ENCODE measurements around the gene UAP1L1.

The UAP1L1 gene

GRCh38 chr9:137105814-137106661 is 28.7 kb downstream of the UAP1L1 start:
- H2BK12ac ChIP-seq (ENCODE audit: low read length): no peak overlapping the region
- peaks cover 61 to 83% of the 10 kb centered on the region in 2 donors for H3K36me3 ChIP-seq (replicated peaks in 1 of 2; ENCODE audit: control insufficient read depth in 2 of 2, insufficient read depth in 2 of 2, low read length in 2 of 2)

GRCh38 chr9:137106662-137107250 is 29.4 kb downstream of the UAP1L1 start:
- H3K4ac ChIP-seq (ENCODE audit: low read length): no peak overlapping the region
- H2BK5ac ChIP-seq (ENCODE audit: low read length): no peak overlapping the region
- peak overlapping the region; percentile 60 for H3K9ac ChIP-seq (ENCODE audit: low read depth, low read length, poor library complexity)
- no peak overlapping the region for H2AK5ac ChIP-seq (ENCODE audit: low read depth, low read length)
- H3K14ac ChIP-seq (ENCODE audit: low read length): no peak overlapping the region
- no peak for DNase-seq (ENCODE audit: low spot score)
- no CpG with 5 or more reads among the region's 27 CpGs for WGBS, 2 donors (ENCODE audit: extremely low coverage in 2 of 2, insufficient read length in 2 of 2, insufficient replicate concordance in 1 of 2)
- H3K36me3 ChIP-seq (replicated peaks in 1 of 2; ENCODE audit: control insufficient read depth in 2 of 2, insufficient read depth in 2 of 2, low read length in 2 of 2): peaks cover 53 to 75% of the 10 kb centered on the region in 2 donors
- no peak overlapping the region for H4K91ac ChIP-seq (ENCODE audit: low read depth, low read length, poor library complexity)
- H3K4me1 ChIP-seq (ENCODE audit: control insufficient read depth in 2 of 2, insufficient read depth in 1 of 2, low read depth in 1 of 2, low read length in 2 of 2): peaks cover 0 to under 1% of the 10 kb centered on the region in 2 donors
- no peak overlapping the region for H3K27ac ChIP-seq (replicated peaks; ENCODE audit: low read length)
- H4K8ac ChIP-seq (ENCODE audit: low read depth, low read length): no peak overlapping the region
- no peak overlapping the region for H2AFZ ChIP-seq (ENCODE audit: low read length)
- H3K4me2 ChIP-seq (ENCODE audit: insufficient read depth, low read length, poor library complexity, severe bottlenecking): no peak overlapping the region
- no peak overlapping the region for H3K4me3 ChIP-seq (ENCODE audit: low read length in 2 of 2)
- H2BK12ac ChIP-seq (ENCODE audit: low read length): peak overlapping the region; percentile 73
- H2BK15ac ChIP-seq (ENCODE audit: low read length): no peak overlapping the region
- H3K27me3 ChIP-seq (ENCODE audit: control insufficient read depth in 3 of 3, insufficient read depth in 3 of 3, low read depth in 1 of 3, low read length in 3 of 3): no peaks in the 10 kb centered on the region
- no peak overlapping the region for H3K23ac ChIP-seq (ENCODE audit: low read depth, low read length, poor library complexity)
- peaks cover 15 to 22% of the 10 kb centered on the region in 2 donors for H3K9me3 ChIP-seq (replicated peaks in 1 of 2; ENCODE audit: control insufficient read depth in 2 of 2, insufficient read depth in 1 of 2, low read depth in 1 of 2, low read length in 2 of 2)
- no peak overlapping the region for H2BK120ac ChIP-seq (ENCODE audit: low read depth, low read length)
- no peak overlapping the region for H3K18ac ChIP-seq (ENCODE audit: low read length)
- peaks cover 5% of the 10 kb centered on the region for H3K79me1 ChIP-seq (ENCODE audit: low read depth, low read length)

More at GRCh38 chr9:137105814-137106661, 28.7 kb downstream of the UAP1L1 start:
- H3K4me3 ChIP-seq (ENCODE audit: low read length in 2 of 2): peak overlapping the region in 1 of 2 donors; percentile 56
- no peak for DNase-seq (ENCODE audit: low spot score)
- H2BK5ac ChIP-seq (ENCODE audit: low read length): no peak overlapping the region
- no peak overlapping the region for H4K8ac ChIP-seq (ENCODE audit: low read depth, low read length)
- no peak overlapping the region for H2BK120ac ChIP-seq (ENCODE audit: low read depth, low read length)
- H2AK5ac ChIP-seq (ENCODE audit: low read depth, low read length): no peak overlapping the region
- H3K9ac ChIP-seq (ENCODE audit: low read depth, low read length, poor library complexity): peak overlapping the region; percentile 60
- H3K4me2 ChIP-seq (ENCODE audit: insufficient read depth, low read length, poor library complexity, severe bottlenecking): no peak overlapping the region
- H3K79me1 ChIP-seq (ENCODE audit: low read depth, low read length): peaks cover 5% of the 10 kb centered on the region
- WGBS, 2 donors (ENCODE audit: extremely low coverage in 2 of 2, insufficient read length in 2 of 2, insufficient replicate concordance in 1 of 2): no CpG with 5 or more reads among the region's 31 CpGs
- peaks cover 19 to 29% of the 10 kb centered on the region in 2 donors for H3K9me3 ChIP-seq (replicated peaks in 1 of 2; ENCODE audit: control insufficient read depth in 2 of 2, insufficient read depth in 1 of 2, low read depth in 1 of 2, low read length in 2 of 2)
- H3K27me3 ChIP-seq (ENCODE audit: control insufficient read depth in 3 of 3, insufficient read depth in 3 of 3, low read depth in 1 of 3, low read length in 3 of 3): no peaks in the 10 kb centered on the region
- H2AFZ ChIP-seq (ENCODE audit: low read length): no peak overlapping the region
- H4K91ac ChIP-seq (ENCODE audit: low read depth, low read length, poor library complexity): no peak overlapping the region
- H3K4ac ChIP-seq (ENCODE audit: low read length): no peak overlapping the region
- no peak overlapping the region for H3K14ac ChIP-seq (ENCODE audit: low read length)
- peak overlapping the region; percentile 31 for H3K23ac ChIP-seq (ENCODE audit: low read depth, low read length, poor library complexity)
- H3K18ac ChIP-seq (ENCODE audit: low read length): no peak overlapping the region
- no peak overlapping the region for H3K27ac ChIP-seq (replicated peaks; ENCODE audit: low read length)
- H2BK15ac ChIP-seq (ENCODE audit: low read length): no peak overlapping the region
- H3K4me1 ChIP-seq (ENCODE audit: control insufficient read depth in 2 of 2, insufficient read depth in 1 of 2, low read depth in 1 of 2, low read length in 2 of 2): no peaks in the 10 kb centered on the region

GRCh38 chr9:137107312-137107921 is 30.1 kb downstream of the UAP1L1 start:
- H2AK5ac ChIP-seq (ENCODE audit: low read depth, low read length): no peak overlapping the region
- no peak overlapping the region for H2BK12ac ChIP-seq (ENCODE audit: low read length)
- no peak overlapping the region for H3K4me2 ChIP-seq (ENCODE audit: insufficient read depth, low read length, poor library complexity, severe bottlenecking)
- peak overlapping the region; percentile 55 for H3K9ac ChIP-seq (ENCODE audit: low read depth, low read length, poor library complexity)
- no peak overlapping the region for H3K4me3 ChIP-seq (ENCODE audit: low read length in 2 of 2)
- H3K36me3 ChIP-seq (replicated peaks in 1 of 2; ENCODE audit: control insufficient read depth in 2 of 2, insufficient read depth in 2 of 2, low read length in 2 of 2): peaks cover 47 to 69% of the 10 kb centered on the region in 2 donors
- no peak overlapping the region for H2AFZ ChIP-seq (ENCODE audit: low read length)
- no peak overlapping the region for H4K8ac ChIP-seq (ENCODE audit: low read depth, low read length)
- H3K14ac ChIP-seq (ENCODE audit: low read length): no peak overlapping the region
- H4K91ac ChIP-seq (ENCODE audit: low read depth, low read length, poor library complexity): no peak overlapping the region
- H3K9me3 ChIP-seq (replicated peaks in 1 of 2; ENCODE audit: control insufficient read depth in 2 of 2, insufficient read depth in 1 of 2, low read depth in 1 of 2, low read length in 2 of 2): peaks cover 8 to 15% of the 10 kb centered on the region in 2 donors
- no peak for DNase-seq (ENCODE audit: low spot score)
- no peak overlapping the region for H3K4ac ChIP-seq (ENCODE audit: low read length)
- H3K27me3 ChIP-seq (ENCODE audit: control insufficient read depth in 3 of 3, insufficient read depth in 3 of 3, low read depth in 1 of 3, low read length in 3 of 3): no peaks in the 10 kb centered on the region
- no peak overlapping the region for H3K23ac ChIP-seq (ENCODE audit: low read depth, low read length, poor library complexity)
- H2BK5ac ChIP-seq (ENCODE audit: low read length): peak overlapping the region; percentile 19
- H2BK15ac ChIP-seq (ENCODE audit: low read length): no peak overlapping the region
- H3K79me1 ChIP-seq (ENCODE audit: low read depth, low read length): peaks cover 5% of the 10 kb centered on the region
- H3K18ac ChIP-seq (ENCODE audit: low read length): no peak overlapping the region
- H3K4me1 ChIP-seq (ENCODE audit: control insufficient read depth in 2 of 2, insufficient read depth in 1 of 2, low read depth in 1 of 2, low read length in 2 of 2): peaks cover 0 to 2% of the 10 kb centered on the region in 2 donors
- no peak overlapping the region for H3K27ac ChIP-seq (replicated peaks; ENCODE audit: low read length)
- H2BK120ac ChIP-seq (ENCODE audit: low read depth, low read length): no peak overlapping the region
- WGBS, 2 donors (ENCODE audit: extremely low coverage in 2 of 2, insufficient read length in 2 of 2, insufficient replicate concordance in 1 of 2): no CpG with 5 or more reads among the region's 27 CpGs

GRCh38 chr9:137107982-137108381 is 30.7 kb downstream of the UAP1L1 start:
- H2BK5ac ChIP-seq (ENCODE audit: low read length): peak overlapping the region; percentile 19
- H3K23ac ChIP-seq (ENCODE audit: low read depth, low read length, poor library complexity): no peak overlapping the region
- peaks cover 2% of the 10 kb centered on the region for H3K79me1 ChIP-seq (ENCODE audit: low read depth, low read length)
- H3K27ac ChIP-seq (replicated peaks; ENCODE audit: low read length): no peak overlapping the region
- H4K91ac ChIP-seq (ENCODE audit: low read depth, low read length, poor library complexity): no peak overlapping the region
- no peak overlapping the region for H2BK120ac ChIP-seq (ENCODE audit: low read depth, low read length)
- H3K14ac ChIP-seq (ENCODE audit: low read length): no peak overlapping the region
- peak overlapping the region; percentile 92 for H4K8ac ChIP-seq (ENCODE audit: low read depth, low read length)
- WGBS, 2 donors (ENCODE audit: extremely low coverage in 2 of 2, insufficient read length in 2 of 2, insufficient replicate concordance in 1 of 2): no CpG with 5 or more reads among the region's 17 CpGs
- H2AFZ ChIP-seq (ENCODE audit: low read length): no peak overlapping the region
- no peak overlapping the region for H3K4ac ChIP-seq (ENCODE audit: low read length)
- DNase-seq (ENCODE audit: low spot score): no peak
- H3K4me2 ChIP-seq (ENCODE audit: insufficient read depth, low read length, poor library complexity, severe bottlenecking): no peak overlapping the region
- H2AK5ac ChIP-seq (ENCODE audit: low read depth, low read length): no peak overlapping the region
- peaks cover 0 to 2% of the 10 kb centered on the region in 2 donors for H3K4me1 ChIP-seq (ENCODE audit: control insufficient read depth in 2 of 2, insufficient read depth in 1 of 2, low read depth in 1 of 2, low read length in 2 of 2)
- peaks cover 6 to 9% of the 10 kb centered on the region in 2 donors for H3K9me3 ChIP-seq (replicated peaks in 1 of 2; ENCODE audit: control insufficient read depth in 2 of 2, insufficient read depth in 1 of 2, low read depth in 1 of 2, low read length in 2 of 2)
- H3K18ac ChIP-seq (ENCODE audit: low read length): no peak overlapping the region
- peaks cover 0 to 4% (median 0%) of the 10 kb centered on the region in 3 experiments for H3K27me3 ChIP-seq (ENCODE audit: control insufficient read depth in 3 of 3, insufficient read depth in 3 of 3, low read depth in 1 of 3, low read length in 3 of 3)
- H3K9ac ChIP-seq (ENCODE audit: low read depth, low read length, poor library complexity): no peak overlapping the region
- no peak overlapping the region for H2BK12ac ChIP-seq (ENCODE audit: low read length)
- H3K36me3 ChIP-seq (replicated peaks in 1 of 2; ENCODE audit: control insufficient read depth in 2 of 2, insufficient read depth in 2 of 2, low read length in 2 of 2): peaks cover 41 to 63% of the 10 kb centered on the region in 2 donors
- no peak overlapping the region for H3K4me3 ChIP-seq (ENCODE audit: low read length in 2 of 2)
- H2BK15ac ChIP-seq (ENCODE audit: low read length): no peak overlapping the region

Measured in neuronal stem cell (in vitro differentiated cells).